GM18861 (cell line): ENCODE results near the gene PBX4.

Experiments
- ATAC-seq: cut with Tn5 transposase; IDR thresholded peaks from one replicate; pipeline ENCODE4 v1.9.1; 2021; ENCODE audit not compliant: unreplicated experiment

Gene PBX4

GRCh38 chr19:19592690-19593089 lies 25.8 kb downstream of the PBX4 start:
- no peak for ATAC-seq

- ATAC-seq: peak; percentile 66
These were observed 27.2 kb downstream of the PBX4 start for GRCh38 chr19:19591133-19591825.

GRCh38 chr19:19588546-19588945 lies 29.9 kb downstream of the PBX4 start:
- ATAC-seq: no peak

GRCh38 chr19:19587771-19588170 lies 30.7 kb downstream of the PBX4 start:
- ATAC-seq: no peak

- ATAC-seq: no peak
These were observed 34.1 kb downstream of the PBX4 start for GRCh38 chr19:19584356-19584755.

- ATAC-seq: no peak
These were observed 36.0 kb downstream of the PBX4 start for GRCh38 chr19:19582471-19582870.

- no peak for ATAC-seq
These were observed 37.1 kb downstream of the PBX4 start for GRCh38 chr19:19581391-19581790.

- ATAC-seq: no peak
These were observed 38.1 kb downstream of the PBX4 start for GRCh38 chr19:19580418-19580817.

- no peak for ATAC-seq
These were observed 38.7 kb downstream of the PBX4 start for GRCh38 chr19:19579533-19580361.

- no peak for ATAC-seq
These were observed 40.2 kb downstream of the PBX4 start for GRCh38 chr19:19578252-19578651.

GRCh38 chr19:19575411-19575810 lies 43.1 kb downstream of the PBX4 start:
- ATAC-seq: no peak

GRCh38 chr19:19571071-19571786 lies 47.3 kb downstream of the PBX4 start:
- ATAC-seq: no peak

- ATAC-seq: no peak
These were observed 47.9 kb downstream of the PBX4 start for GRCh38 chr19:19570571-19570970.

- no peak for ATAC-seq
These were observed 49.4 kb downstream of the PBX4 start for GRCh38 chr19:19568802-19569756.

- ATAC-seq: no peak
These were observed 51.1 kb downstream of the PBX4 start for GRCh38 chr19:19567391-19567790.

GRCh38 chr19:19566306-19566705 lies 52.2 kb downstream of the PBX4 start:
- no peak for ATAC-seq

GRCh38 chr19:19563348-19563848 lies 55.1 kb downstream of the PBX4 start:
- no peak for ATAC-seq

GRCh38 chr19:19562665-19563347 lies 55.7 kb downstream of the PBX4 start:
- no peak for ATAC-seq

- no peak for ATAC-seq
These were observed 56.4 kb downstream of the PBX4 start for GRCh38 chr19:19561946-19562664.
